Measurements from ENCODE around the gene TSC22D3.
A peak's percentile ranks its signal among the peaks of the same experiment; 100 is the strongest.

The TSC22D3 gene

GRCh38 chrX:107725761-107726555 is 49.6 kb downstream of the TSC22D3 start:
- H3K4me3 ChIP-seq (ENCODE audit: low read depth, low read length), result no peak overlapping the region
- peak; percentile 48 for DNase-seq (ENCODE audit: low read depth)
- no peak for TF ChIP-seq CTCF (conservative IDR thresholded peaks at IDR 0.05; ENCODE audit: low read depth, low read length)

- no peak overlapping the region for H3K4me3 ChIP-seq (ENCODE audit: low read depth, low read length)
- DNase-seq (ENCODE audit: low read depth), result no peak
- no peak for TF ChIP-seq CTCF (conservative IDR thresholded peaks at IDR 0.05; ENCODE audit: low read depth, low read length)
Observed at GRCh38 chrX:107724653-107725052, 50.9 kb downstream of the TSC22D3 start.

- H3K4me3 ChIP-seq (ENCODE audit: low read depth, low read length), result no peak overlapping the region
- DNase-seq (ENCODE audit: low read depth), result no peak
- no peak for TF ChIP-seq CTCF (conservative IDR thresholded peaks at IDR 0.05; ENCODE audit: low read depth, low read length)
Observed at GRCh38 chrX:107723511-107723910, 52.1 kb downstream of the TSC22D3 start.

- no peak for TF ChIP-seq CTCF (conservative IDR thresholded peaks at IDR 0.05; ENCODE audit: low read depth, low read length)
- DNase-seq (ENCODE audit: low read depth), result no peak
- no peak overlapping the region for H3K4me3 ChIP-seq (ENCODE audit: low read depth, low read length)
Observed at GRCh38 chrX:107721966-107722707, 53.5 kb downstream of the TSC22D3 start.

GRCh38 chrX:107721318-107721717 is 54.3 kb downstream of the TSC22D3 start:
- no peak for TF ChIP-seq CTCF (conservative IDR thresholded peaks at IDR 0.05; ENCODE audit: low read depth, low read length)
- no peak overlapping the region for H3K4me3 ChIP-seq (ENCODE audit: low read depth, low read length)
- no peak for DNase-seq (ENCODE audit: low read depth)

GRCh38 chrX:107718156-107718621 is 57.4 kb downstream of the TSC22D3 start:
- TF ChIP-seq CTCF (conservative IDR thresholded peaks at IDR 0.05; ENCODE audit: low read depth, low read length), result peak; percentile 76
- peak; percentile 92 for DNase-seq (ENCODE audit: low read depth)
- H3K4me3 ChIP-seq (ENCODE audit: low read depth, low read length), result no peak overlapping the region

All from choroid plexus epithelial cell (primary cell).